ENCODE data around the gene MRNIP. TPM values are rescaled to one million over a fixed set of nuclear protein-coding genes. Genes with fewer than 3 reads are reported as not detected.
"Not testable (repeated sequence)": the region's sequence is repeated elsewhere in the genome, so short reads cannot be mapped to it uniquely, and the experiment has no call there.

The MRNIP gene
- total RNA-seq, 1 donor from 2014 or later, result 38.9 TPM

DNA sequence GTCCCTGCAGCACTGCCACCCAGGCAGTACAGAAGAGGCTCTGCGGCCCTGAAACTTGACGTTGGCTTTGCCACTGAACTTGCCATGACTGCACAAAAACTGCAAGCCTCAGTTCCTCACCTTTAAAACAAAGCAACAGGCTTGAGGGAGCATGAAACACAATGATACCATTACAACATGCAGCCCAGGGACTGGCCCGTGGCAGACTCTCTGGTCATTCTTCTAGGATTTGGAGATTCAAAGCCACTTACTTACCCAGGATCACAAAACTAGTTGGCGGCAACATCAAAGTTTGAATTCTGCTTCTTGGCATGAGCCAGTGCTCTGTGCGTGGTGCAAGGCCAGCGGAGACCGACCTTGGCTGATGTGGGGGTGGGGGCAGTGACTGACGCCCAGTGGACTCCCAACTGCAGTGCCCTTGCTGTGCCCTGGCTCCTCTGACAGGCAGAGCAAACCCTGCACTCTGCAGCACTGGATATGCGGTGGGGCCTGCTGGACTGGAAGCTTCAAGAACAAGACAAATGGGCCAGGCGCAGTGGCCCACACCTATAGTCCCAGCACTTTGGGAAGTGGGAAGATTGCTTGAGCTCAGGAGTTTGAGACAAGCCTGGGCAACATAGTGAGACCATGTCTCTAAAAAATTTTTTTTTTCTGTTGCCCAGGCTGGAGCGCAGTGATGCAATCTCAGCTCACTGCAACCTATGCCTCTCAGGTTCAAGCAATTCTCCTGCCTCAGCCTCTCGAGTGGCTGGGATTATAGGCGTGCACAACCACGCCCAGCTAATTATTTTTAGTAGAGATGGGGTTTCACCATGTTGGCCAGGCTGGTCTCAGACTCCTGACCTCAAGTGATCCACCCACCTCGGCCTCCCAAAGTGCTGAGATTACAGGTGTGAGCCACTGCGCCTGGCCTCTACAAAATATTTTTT is 19.0 kb downstream of the MRNIP start:
- DNase-seq, result no peak

DNA sequence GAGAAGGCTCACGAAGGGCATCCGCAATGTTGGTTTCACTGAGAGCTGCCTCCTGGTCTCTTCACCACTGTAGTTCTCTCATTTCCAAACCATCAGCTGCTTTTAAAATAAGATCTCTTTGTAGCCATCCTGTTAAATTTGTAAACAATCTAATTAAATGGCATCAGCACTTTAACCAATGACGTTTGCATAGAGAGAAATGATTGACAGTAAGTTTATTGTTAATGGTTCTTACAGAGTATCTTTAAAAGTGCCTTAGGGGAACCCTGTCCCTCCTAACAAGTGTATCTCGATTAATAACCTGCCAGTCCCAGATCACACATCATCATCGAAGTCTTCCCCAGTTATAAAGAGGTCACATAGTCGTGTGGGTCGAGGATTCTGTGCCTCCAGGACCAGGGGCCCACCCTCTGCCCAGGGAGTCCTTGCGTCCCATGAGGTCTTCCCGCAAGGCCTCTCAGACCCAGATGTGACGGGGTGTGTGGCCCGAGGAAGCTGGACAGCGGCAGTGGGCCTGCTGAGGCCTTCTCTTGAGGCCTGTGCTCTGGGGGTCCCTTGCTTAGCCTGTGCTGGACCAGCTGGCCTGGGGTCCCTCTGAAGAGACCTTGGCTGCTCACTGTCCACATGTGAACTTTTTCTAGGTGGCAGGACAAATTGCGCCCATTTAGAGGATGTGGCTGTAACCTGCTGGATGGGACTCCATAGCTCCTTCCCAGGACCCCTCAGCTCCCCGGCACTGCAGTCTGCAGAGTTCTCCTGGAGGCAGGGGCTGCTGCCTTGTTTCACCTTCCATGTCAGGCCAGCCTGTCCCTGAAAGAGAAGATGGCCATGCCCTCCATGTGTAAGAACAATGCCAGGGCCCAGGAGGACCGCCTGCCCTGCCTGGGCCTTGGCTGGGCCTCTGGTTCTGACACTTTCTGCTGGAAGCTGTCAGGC is 21.3 kb downstream of the MRNIP start:
- DNase-seq, result no peak

DNA sequence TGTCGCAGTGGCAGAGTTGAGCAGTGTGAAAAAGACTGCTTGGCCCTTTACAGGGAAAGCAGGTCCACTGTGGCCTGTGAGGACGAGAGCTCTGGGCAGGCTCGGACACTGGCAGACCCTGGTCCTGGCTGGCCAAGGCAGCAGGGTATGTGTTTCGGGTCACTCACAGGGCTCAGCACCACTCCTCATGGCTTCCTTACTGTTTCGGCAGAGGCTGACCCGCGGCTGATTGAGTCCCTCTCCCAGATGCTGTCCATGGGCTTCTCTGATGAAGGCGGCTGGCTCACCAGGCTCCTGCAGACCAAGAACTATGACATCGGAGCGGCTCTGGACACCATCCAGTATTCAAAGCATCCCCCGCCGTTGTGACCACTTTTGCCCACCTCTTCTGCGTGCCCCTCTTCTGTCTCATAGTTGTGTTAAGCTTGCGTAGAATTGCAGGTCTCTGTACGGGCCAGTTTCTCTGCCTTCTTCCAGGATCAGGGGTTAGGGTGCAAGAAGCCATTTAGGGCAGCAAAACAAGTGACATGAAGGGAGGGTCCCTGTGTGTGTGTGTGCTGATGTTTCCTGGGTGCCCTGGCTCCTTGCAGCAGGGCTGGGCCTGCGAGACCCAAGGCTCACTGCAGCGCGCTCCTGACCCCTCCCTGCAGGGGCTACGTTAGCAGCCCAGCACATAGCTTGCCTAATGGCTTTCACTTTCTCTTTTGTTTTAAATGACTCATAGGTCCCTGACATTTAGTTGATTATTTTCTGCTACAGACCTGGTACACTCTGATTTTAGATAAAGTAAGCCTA is 22.2 kb downstream of the MRNIP start:
- no peak for DNase-seq

DNA sequence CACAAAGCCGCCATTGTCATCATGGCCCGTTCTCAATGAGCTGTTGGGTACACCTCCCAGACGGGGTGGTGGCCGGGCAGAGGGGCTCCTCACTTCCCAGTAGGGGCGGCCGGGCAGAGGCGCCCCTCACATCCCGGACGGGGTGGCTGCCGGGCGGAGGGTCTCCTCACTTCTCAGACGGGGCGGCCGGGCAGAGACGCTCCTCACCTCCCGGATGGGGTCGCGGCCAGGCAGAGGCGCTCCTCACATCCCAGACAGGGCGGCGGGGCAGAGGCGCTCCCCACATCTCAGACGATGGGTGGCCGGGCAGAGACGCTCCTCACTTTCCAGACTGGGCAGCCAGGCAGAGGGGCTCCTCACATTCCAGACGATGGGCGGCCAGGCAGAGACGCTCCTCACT is 23.7 kb downstream of the MRNIP start:
- not testable (repeated sequence) for DNase-seq

DNA sequence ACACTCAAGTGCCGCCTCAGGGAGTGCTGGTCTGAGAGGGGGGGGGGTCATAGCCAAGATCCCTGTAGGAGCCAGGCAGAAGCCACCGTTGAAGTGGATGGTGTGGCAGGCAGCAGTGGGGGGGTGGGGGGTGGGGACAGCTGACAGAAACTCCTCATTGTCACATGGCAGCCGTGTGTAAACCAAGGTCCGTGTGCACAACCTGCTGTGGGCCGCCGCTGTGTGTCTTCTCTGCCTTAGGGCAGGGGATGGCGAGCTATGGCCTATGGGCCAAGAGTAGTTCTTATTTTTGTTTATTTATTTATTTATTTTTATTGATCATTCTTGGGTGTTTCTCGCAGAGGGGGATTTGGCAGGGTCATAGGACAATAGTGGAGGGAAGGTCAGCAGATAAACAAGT is 24.5 kb downstream of the MRNIP start:
- no peak for DNase-seq

DNA sequence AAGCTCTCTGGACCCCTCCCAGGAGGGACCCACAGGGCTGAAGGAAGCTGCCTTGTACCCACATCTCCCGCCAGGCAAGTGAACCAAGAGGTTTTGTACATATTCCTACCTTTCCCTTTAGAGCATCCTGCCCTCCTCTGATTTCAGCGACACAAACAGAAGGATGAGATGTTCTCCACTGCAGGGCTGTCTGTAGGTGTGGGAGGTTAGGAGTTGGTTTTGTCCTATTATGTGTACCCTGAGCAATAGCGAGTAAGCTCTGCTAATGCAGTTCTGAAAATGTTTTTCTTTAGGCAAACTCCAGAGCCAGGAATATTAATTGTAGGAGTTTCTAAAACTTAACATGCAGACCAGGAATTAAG is 24.9 kb downstream of the MRNIP start:
- DNase-seq, result no peak

DNA sequence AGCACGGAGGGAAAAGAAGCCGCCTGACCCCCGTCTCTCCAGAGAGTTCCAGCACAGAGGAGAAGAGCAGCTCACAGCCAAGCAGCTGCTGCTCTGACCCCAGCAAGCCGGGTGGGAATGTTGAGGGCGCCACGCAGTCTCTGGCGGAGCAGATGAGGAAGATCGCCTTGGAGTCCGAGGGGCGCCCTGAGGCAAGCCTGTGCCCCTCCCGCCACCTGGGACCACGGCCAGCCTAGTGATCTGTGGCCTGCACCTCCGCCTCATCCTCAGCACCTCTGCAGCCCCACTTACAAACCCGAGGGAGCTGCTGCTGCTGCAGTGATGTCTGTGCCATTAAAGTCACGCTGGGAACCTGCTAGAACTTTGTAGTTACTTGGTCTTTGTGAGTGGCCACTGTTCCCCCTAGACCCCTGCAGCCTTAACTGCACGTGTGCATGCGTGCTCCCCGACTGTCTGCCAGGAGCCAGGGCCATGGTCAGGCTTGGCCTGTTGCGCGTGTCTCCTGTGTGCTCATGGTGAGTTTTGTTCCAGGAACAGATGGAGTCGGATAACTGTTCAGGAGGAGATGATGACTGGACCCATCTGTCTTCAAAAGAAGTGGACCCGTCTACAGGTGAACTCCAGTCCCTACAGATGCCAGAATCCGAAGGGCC is 25.4 kb downstream of the MRNIP start:
- DNase-seq, result no peak

DNA sequence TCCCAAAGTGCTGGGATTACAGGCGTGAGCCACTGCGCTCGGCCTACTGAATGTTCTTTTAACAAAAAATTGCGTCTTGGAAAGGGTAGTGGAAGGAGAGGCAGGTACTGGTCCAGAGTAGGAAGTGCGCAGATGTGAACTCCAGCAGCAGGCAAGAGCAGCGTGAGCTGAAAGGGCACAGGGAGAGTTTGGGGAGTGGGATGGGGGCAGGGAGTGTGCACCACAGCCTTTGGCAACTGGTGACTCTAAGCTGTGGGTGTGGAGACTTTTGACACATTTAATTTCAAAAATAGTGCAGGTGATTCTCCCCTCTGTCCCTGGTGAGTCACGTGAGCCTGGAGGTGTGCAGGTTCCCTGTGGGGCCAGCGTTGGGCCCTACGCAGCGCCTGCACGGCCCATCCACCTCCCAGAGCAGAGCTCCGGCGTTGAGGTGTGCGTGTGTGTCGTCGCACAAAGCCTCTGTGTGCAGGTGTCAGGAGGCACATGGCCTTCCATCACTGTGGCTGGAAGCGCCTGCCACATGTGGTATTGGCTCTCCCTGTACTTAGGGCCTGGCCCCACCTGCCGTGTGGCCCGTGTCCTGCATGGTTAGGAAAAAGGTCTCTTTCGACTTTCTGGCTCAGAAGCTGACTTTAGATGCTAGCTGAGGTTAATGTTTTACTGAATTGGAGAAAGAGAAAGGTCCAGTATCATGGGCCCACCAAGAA is 26.4 kb downstream of the MRNIP start:
- DNase-seq, result no peak

DNA sequence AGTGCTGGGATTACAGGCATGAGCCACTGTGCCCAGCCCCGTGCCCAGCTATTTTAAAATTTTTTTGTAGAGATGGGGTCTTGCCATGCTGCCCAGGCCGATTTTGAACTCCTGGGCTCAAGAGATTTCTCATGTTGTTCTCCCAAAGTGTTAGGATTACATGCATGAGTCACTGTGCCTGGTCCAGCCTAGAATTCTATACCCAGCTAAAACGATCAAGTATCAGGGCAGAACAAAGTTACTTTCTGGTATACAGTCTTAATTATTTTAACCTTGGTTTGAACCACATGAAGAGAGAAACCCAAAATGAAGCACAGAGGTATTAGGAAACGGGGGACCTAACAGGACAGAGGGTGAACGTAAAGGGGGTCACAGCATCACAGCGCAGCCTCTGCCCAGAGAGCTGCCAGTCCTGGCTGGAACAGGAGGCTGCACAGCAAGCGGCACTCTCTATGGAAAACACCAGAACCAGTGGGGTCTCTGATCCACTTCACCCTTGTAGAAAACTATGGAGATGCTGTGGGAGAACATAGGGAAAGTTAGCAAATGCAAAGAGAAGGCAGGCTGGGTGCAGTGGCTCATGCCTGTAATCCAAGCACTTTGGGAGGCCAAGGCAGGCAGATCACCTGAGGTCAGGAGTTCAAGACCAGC is 27.7 kb downstream of the MRNIP start:
- no peak for DNase-seq

DNA sequence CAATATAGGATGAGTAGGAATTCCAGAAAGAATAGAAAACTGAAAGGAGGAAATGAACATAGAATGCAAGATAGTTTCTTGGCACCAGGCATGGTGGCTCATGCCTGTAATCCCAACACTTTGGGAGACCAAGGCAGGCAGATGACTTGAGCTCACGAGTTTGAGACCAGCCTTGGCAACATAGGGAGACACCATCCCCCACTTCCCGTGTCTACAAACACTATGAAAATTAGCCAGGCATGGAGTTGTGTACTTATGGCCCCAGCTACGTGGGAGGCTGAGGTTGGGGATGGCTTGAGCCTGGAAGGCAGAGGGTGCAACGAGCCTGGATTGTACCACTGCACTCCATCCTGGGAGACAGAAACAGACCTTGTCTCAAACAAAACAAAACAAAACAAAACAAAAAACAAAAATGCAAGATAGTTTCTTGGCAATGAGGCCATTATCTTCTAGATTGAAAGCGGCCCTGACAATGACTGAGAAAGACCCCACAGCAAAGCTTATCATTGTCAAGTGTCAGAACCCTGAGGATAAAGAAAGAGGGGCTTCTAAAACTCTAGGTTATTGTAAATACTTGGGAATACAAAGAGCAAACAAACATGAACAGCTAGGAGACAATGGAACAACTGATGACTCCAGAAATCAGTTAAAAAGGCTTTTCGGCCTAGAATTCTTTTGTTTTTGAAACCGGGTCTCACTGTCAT is 28.7 kb downstream of the MRNIP start:
- no peak for DNase-seq

DNA sequence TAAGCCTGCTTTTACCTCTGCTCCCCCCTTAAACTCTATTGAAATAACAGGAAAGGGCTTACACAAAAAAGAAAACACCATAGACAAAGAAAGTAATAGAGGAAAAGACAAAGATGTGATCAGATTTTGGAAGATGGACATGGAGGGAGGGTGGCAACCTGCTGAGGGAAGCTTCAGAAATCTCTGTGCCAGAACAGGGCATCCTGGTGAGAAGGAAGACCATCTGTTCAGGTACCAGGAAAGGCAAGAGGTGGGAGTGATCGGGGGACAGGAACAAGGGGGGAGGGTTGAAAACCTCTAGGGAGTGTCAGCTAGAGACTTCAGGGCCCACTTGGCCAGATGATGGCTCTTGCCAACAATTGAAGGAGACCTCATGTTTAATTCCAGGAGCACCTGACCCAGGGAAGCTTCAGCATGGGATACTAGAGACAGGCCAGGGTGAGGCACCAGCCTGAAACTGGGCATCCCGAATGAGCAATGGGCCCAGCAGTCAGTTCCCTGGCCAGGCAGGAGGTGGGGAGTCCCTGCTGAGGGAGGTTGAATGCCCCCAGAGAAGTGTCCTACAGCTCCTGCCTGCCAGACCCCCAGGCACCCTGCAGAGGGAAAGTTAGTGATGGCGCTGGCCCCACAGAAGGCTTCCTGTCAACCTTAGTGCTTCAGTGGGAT is 29.7 kb downstream of the MRNIP start:
- no peak for DNase-seq

DNA sequence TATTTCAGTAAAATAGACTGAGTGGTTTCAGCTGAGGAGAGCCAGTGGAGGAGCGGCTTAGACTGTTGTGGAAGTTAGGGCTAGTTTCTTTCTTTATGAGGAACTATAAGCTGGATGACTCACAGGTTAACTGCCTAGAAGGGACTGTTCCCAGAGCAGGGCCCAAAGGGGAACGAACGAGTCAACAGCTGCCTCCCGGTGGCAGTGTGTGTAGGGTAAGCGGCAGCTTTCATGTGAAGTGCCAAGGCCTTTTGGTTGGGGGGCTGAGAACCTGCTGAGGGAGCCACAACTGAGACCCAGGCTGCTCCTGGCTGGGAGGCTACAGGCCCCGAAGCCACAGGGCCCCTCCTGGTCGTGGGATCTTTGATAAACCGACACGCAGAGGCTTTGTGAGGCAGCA is 30.9 kb downstream of the MRNIP start:
- DNase-seq, result peak; percentile 31

DNA sequence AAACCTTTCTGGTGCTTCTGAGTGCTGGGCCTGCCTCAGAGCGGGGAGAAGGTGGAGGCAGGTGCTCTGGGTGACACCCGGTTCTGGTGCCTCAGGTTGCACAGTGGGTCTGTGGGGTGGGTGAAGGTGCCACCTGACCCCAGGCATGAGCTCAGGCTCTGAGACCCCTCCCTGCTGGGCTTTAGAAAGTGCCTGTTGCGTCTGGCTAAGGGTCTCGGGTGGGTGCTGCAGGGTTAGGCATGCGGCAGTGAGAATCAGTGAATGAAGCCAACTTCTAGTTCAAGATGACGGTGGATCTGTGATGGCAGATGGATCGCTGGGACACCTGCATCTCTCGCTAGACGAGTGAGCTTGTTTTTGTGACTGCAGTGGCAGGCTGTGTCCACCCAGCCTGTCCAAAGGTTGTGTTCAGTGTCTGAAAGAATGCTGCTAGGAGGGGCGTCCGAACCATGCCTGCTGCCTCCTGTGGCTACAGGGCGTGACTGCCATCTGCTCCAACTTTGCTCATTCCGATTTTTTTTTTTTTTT is 32.9 kb downstream of the MRNIP start:
- DNase-seq, result no peak

DNA sequence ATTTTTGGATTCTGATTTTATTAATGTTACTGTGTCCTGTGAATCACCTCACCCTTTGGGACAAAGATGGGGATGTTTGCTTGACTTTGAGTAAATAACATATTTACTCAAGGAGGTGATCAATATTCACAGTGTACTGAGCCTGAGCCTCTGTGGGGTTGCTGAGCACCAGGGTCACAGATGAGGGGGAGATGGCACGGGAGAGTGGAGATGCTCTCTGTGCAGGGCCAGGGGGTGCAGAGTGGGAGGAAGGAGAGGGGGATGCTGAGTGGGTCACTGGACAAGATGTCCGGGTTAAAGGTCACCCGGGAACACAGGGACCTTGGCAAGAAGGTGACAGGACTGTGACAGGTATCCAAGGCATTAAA is 33.9 kb downstream of the MRNIP start:
- DNase-seq, result no peak

DNA sequence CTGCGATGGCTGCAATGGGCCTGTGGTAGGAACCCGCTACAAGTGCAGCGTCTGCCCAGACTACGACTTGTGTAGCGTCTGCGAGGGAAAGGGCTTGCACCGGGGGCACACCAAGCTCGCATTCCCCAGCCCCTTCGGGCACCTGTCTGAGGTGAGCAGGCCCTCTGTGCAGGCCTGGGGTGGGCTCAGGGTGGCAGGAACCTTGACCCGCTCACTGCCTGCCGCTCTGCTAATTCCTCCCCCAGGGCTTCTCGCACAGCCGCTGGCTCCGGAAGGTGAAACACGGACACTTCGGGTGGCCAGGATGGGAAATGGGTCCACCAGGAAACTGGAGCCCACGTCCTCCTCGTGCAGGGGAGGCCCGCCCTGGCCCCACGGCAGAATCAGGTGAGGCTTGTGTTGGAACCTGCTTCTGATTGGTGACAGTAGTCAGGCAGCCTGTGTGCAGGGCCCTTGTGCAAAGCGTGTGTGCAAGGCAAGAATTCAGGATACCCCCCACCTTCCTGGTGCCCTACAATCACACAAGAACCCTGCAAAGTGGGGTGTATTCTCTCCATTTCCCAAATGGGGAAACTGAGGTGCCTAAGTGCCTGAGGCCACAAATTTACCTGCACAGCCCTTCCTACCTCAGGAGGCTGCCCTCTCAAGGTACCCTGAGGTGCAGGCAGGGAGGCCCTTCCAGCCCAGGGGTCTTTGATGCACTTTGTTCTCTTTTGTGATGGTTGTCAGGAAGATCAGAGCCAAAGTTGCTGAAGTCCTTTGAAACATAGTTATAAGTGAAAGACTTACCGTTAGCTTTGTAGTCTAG is 34.5 kb downstream of the MRNIP start:
- DNase-seq, result no peak

DNA sequence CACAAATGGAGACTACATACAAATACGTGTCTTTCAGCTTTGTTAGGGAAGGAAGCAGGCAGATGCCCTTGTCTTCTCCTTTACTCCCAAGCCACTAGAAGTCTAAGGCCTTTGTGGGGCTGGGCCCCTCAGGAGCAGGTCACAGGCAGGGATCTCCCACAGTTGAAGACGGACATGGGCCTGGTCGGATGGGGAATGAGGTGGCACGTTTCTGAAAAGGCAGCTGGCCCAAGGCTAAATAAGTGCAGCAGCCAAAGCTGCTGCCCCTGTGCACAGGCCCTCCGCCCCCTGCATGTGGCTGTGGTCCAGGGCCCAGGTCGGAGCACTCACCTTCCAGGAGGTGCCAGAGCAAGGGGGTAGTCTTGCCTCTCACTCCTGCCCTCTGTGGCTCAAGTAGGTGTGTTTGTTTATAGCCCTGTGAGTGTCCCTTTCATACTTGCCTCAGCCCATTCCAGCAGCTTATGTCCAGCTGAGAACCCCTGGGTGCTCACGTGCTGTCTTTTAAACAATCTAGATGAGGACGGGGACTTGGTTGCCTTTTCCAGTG is 36.1 kb downstream of the MRNIP start:
- no peak for DNase-seq

DNA sequence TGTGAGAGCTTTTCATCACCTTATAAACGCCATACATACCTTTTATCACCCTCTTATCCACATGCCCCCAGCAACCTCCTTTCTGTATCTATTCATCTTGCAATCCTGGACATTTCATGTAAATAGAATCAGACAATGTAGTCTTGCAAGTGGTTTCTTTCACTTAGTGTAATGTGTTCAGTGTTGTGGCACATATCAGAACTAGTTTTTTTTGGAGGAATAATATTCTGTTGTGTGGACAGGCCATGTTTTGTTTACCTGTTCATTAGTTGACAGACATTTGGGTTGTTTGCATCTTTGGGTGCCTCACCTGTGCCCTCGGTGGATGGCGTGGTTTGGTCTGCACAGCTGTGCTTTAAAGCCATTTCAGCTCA is 36.6 kb downstream of the MRNIP start:
- no peak for DNase-seq

Data from tongue (tissue), 2 donors.